HFF-Myc (cell line): ENCODE data around the gene RNF144B.

ENCODE experiments used
- DNase-seq: peaks from one replicate; pipeline ENCODE4 v3.0.0-alpha.2; 2011; ENCODE audit warnings: low read depth; ENCODE audit errors: extremely low read depth
- H3K4me3 ChIP-seq: replicated peaks from 2 replicates; pipeline ENCODE4 v1.5.1; 2011; ENCODE audit warnings: low read depth, mild to moderate bottlenecking, control low read depth, low read length
- CTCF ChIP-seq: IDR thresholded peaks from 2 replicates; pipeline ENCODE4 v1.5.1; 2012; ENCODE audit warnings: mild to moderate bottlenecking, low read depth, low read length, control low read depth; ENCODE audit errors: missing control alignments

RNF144B gene

DNA sequence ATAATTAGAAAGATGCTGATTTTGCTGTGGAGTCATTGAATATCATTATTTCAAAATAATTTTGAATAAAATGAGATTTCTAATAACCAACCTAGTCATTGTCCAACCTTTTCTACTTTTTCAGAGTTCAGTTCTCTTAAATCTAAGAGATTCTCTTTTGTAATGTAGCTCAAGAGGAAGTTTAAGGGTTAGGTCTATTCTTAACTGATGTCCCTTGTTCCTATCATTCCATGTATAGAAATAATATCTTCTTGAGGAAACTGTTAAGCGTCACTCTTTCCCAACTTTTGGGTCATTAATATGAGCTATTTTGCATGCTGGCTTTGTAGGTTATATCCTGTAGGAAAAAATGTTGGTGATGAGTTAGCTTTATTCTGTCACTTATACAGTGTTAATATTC, 27.0 kb downstream of the RNF144B start:
- no peak for DNase-seq
- no peak for TF ChIP-seq CTCF

GRCh38 chr6:18415207-18415606, 28.1 kb downstream of the RNF144B start:
- TF ChIP-seq CTCF = no peak
- no peak overlapping the region for H3K4me3 ChIP-seq
- DNase-seq = no peak

More for the DNA sequence above, 27.0 kb downstream of the RNF144B start:
- no peak overlapping the region for H3K4me3 ChIP-seq

DNA sequence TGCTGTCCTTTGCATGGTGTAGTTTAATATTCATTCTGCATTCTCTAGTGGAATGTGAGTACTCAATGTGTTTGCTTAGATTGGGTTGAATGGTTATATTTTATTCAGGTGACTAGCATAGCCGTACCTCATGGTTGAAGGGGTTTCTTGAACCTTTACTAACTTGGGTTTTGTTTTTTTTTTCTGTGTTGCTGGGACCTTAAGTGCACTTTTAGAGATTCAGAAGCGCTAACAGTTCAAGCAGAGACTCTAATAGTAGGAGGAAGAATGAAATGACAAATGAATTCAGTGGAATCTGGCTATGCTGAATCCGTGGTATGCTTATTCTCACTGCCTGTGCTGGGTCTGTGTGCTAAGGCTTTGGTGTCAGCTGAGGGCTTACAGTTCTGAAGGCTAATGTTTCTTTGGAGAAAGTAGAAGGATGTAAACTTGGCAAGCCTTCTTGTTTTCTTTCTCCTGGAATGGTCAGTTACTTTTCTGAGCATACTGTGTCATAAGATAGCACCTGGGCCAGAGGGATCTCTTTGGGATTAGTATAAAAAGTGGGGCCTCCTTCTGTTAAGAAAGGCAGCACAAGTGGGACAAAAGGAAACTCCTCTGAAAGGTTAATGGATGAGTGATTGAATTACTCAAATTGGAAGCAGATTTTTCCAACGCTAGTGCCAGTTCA, 28.7 kb downstream of the RNF144B start:
- TF ChIP-seq CTCF = no peak
- DNase-seq = no peak

GRCh38 chr6:18416341-18416679, 29.2 kb downstream of the RNF144B start:
- no peak overlapping the region for H3K4me3 ChIP-seq
- DNase-seq = no peak
- no peak for TF ChIP-seq CTCF

More for the DNA sequence above, 28.7 kb downstream of the RNF144B start:
- H3K4me3 ChIP-seq = no peak overlapping the region

GRCh38 chr6:18420328-18420727, 33.2 kb downstream of the RNF144B start:
- H3K4me3 ChIP-seq = no peak overlapping the region
- no peak for DNase-seq
- no peak for TF ChIP-seq CTCF

DNA sequence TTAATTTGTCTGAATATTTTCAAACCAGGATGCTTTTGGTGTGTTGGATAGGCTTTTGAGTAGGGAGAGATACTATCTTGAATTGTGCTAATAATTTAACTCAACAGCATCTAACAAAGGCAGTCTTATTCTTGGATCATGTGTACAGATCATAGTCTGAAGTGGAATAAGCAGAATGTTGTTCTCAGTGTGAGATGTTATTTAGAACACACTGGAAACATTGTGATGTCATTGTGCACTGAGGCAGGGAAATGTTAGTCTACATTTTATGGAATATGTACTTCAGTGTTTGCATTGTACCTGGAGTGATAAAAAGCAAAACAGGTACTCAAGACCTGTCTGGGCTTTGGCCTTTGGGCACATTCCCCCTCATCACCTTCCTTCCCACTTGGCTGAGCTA, 35.0 kb downstream of the RNF144B start:
- TF ChIP-seq CTCF = no peak
- DNase-seq = no peak
- H3K4me3 ChIP-seq = no peak overlapping the region

GRCh38 chr6:18423426-18423825, 36.3 kb downstream of the RNF144B start:
- no peak overlapping the region for H3K4me3 ChIP-seq
- TF ChIP-seq CTCF = no peak
- DNase-seq = no peak
